GM12878 (cell line): ENCODE measurements around the gene TYW1B. TPM values are rescaled to one million over a fixed set of nuclear protein-coding genes. Genes with fewer than 3 reads are reported as not detected.
"Not testable (repeated sequence)": the region's sequence is repeated elsewhere in the genome, so short reads cannot be mapped to it uniquely, and the experiment has no call there.

Experiments used
- ATAC-seq: fragments of 200-7000 bp; cut with Tn5 transposase; 3 replicates; pipeline ENCODE4 v1.9.1; 2020; ENCODE audit warnings: mild to moderate bottlenecking, moderate library complexity
- BruUV-seq: library from RNA; stranded (reverse); fragments of 400-500 nt; replicated peaks from 2 replicates; lab custom pipeline; 2021; lab: Mats Ljungman, UMichigan
- CTCF ChIA-PET: fragments of 300-600 bp; sonication (Branson Sonifier 250); formaldehyde crosslinking; extraction: SDS; loops from one replicate; lab custom pipeline; 2021; ENCODE audit warnings: inconsistent platforms; lab: Yijun Ruan, JAX
- POLR2A ChIA-PET: fragments of 350-600 bp; formaldehyde crosslinking; extraction: SDS; loops from one replicate; lab custom pipeline; 2021; ENCODE audit warnings: inconsistent platforms; lab: Charles Lee
- RAD21 ChIA-PET: fragments of 300-600 bp; sonication (Branson Sonifier 250); formaldehyde crosslinking; loops from one replicate; lab custom pipeline; 2023; ENCODE audit warnings: antibody characterized with exemption; ENCODE audit not compliant: unreplicated experiment; lab: Charles Lee
- SMC1A ChIA-PET: fragments of 300-600 bp; sonication (Branson Sonifier 250); formaldehyde crosslinking; loops from one replicate; lab custom pipeline; 2023; ENCODE audit not compliant: unreplicated experiment, uncharacterized antibody; lab: Charles Lee
- DNase-seq: peaks from one replicate; pipeline ENCODE4 v3.0.0-alpha.2; 2011; ENCODE audit warnings: low read depth, low spot score
- FAIRE-seq: peaks from 3 replicates; lab custom pipeline; 2011; peaks lifted over from hg19 to GRCh38; lab: Jason Lieb, UNC
- H2AFZ ChIP-seq: 2 replicates; pipeline ENCODE4 v1.6.0; 2011; ENCODE audit warnings: low read depth, low read length, control low read depth; ENCODE audit not compliant: control insufficient read depth
- H3K27ac ChIP-seq: 2 replicates; pipeline ENCODE4 v1.5.1; 2011; ENCODE audit warnings: control low read depth; ENCODE audit not compliant: control insufficient read depth, insufficient read depth
- H3K27me3 ChIP-seq, 2 experiments: replicated peaks in 1 of 2; 2 replicates each; pipeline versions ENCODE4 v1.6.0 to v1.6.1; 2011; ENCODE audit warnings: low read length in 1 of 2; ENCODE audit not compliant: control insufficient read depth in 2 of 2, insufficient read depth in 2 of 2
- H3K36me3 ChIP-seq, 2 experiments: 2 replicates each; pipeline ENCODE4 v1.5.1; 2011; ENCODE audit warnings: low read length in 1 of 2; ENCODE audit not compliant: control insufficient read depth in 2 of 2, insufficient read depth in 2 of 2
- H3K4me1 ChIP-seq: 2 replicates; pipeline ENCODE4 v1.6.1; 2011; ENCODE audit warnings: mild to moderate bottlenecking, low read length, moderate library complexity, mixed read lengths; ENCODE audit not compliant: control insufficient read depth, insufficient read depth
- H3K4me2 ChIP-seq: 2 replicates; pipeline ENCODE4 v1.6.0; 2011; ENCODE audit warnings: control low read depth; ENCODE audit not compliant: control insufficient read depth, insufficient read depth
- H3K4me3 ChIP-seq: fragments of 200-600 bp; sonication (generic); 2 replicates; pipeline ENCODE4 v1.5.1; 2016
- H3K79me2 ChIP-seq: 2 replicates; pipeline ENCODE4 v1.6.0; 2011; ENCODE audit warnings: low read length; ENCODE audit not compliant: control insufficient read depth, insufficient read depth
- H3K9ac ChIP-seq: 2 replicates; pipeline ENCODE4 v1.8.0; 2011; ENCODE audit warnings: low read length, control low read depth, mixed read lengths; ENCODE audit not compliant: control insufficient read depth, insufficient read depth
- H3K9me3 ChIP-seq: replicated peaks from 3 replicates; pipeline ENCODE4 v1.5.1; 2011; ENCODE audit warnings: mild to moderate bottlenecking, low read length; ENCODE audit not compliant: control insufficient read depth, insufficient read depth
- H4K20me1 ChIP-seq: 2 replicates; pipeline ENCODE4 v1.6.0; 2011; ENCODE audit not compliant: control insufficient read depth, insufficient read depth
- GABPA ChIP-seq: IDR thresholded peaks from 2 replicates; pipeline ENCODE4 v1.6.1; 2014; ENCODE audit warnings: antibody characterized with exemption, low read depth, mild to moderate bottlenecking, inconsistent platforms
- SP1 ChIP-seq: IDR thresholded peaks from one replicate; pipeline ENCODE4 v1.6.1; 2011; ENCODE audit warnings: low read depth, low read length
- TBL1XR1 ChIP-seq: IDR thresholded peaks from 2 replicates; pipeline ENCODE4 v1.6.1; 2012; ENCODE audit warnings: low read depth, low read length, improper control_type of control experiment
- ZNF207 ChIP-seq: fragments of 450-650 bp; IDR thresholded peaks from 2 replicates; pipeline ENCODE4 v1.6.1; 2014; ENCODE audit warnings: antibody characterized with exemption, mild to moderate bottlenecking, borderline replicate concordance
- WGBS: methylation state at CpG from one replicate; pipeline ENCODE4 v1.1.6; 2016; ENCODE audit warnings: low lambda C conversion rate; ENCODE audit not compliant: insufficient replicate concordance, insufficient coverage; ENCODE audit errors: missing lambda C conversion rate; 5-methylcytosine and 5-hydroxymethylcytosine counted together
- in situ Hi-C: fragments of 300-500 bp; cut with MboI; formaldehyde crosslinking; loops from 9 replicates; pipeline ENCODE4 v1.14.3; 2018; ENCODE audit warnings: mixed read lengths
- intact Hi-C: fragments of 100-400 bp; cut with micrococcal nuclease; formaldehyde crosslinking; loops from one replicate; pipeline ENCODE4 v1.14.2; 2022; ENCODE audit not compliant: unreplicated experiment
- polyA plus RNA-seq, 11 experiments: library from polyadenylated mRNA; depleted of rRNA in 4 of 11; unstranded in 6 of 11; stranded (reverse) in 5 of 11; fragments of >200 nt; fragmentation: Nextera tagmentation in 4 of 11; fragmentation: Illumina TruSeq in 1 of 11; extraction: Ambion mirVana in 4 of 11; extraction: Trizol in 1 of 11; gene quantifications; 1 replicate in 1 of 11; 2 replicates in 10 of 11; pipeline versions ENCODE4 v1.2.1 to v1.2.3, GENCODE V29; 2011 to 2016; ENCODE audit warnings: inconsistent platforms in 2 of 11, missing spikeins in 2 of 11, low read depth in 1 of 11
- total RNA-seq, 4 experiments: library from RNA; depleted of rRNA in 3 of 4; stranded (reverse); fragments of >200 nt in 3 of 4; fragmentation: Illumina TruSeq in 1 of 4; extraction: Trizol in 1 of 4; gene quantifications; 2 replicates each; pipeline versions ENCODE4 v1.2.1 to v1.2.3, GENCODE V29; 2013 to 2021
- TF ChIP-seq, protein P1 (sequence below): fragments of 450-650 bp; conservative IDR thresholded peaks from 2 replicates; pipeline ENCODE4 v1.6.1; 2017; ENCODE audit warnings: mild to moderate bottlenecking, moderate library complexity

TYW1B gene
- total and polyA plus RNA-seq, 10 of the 15 experiments (the other 5 are each of a cell fraction or from before 2014, with no cell fraction given): 3.5 to 6.6 (median 5.3) TPM

DNA sequence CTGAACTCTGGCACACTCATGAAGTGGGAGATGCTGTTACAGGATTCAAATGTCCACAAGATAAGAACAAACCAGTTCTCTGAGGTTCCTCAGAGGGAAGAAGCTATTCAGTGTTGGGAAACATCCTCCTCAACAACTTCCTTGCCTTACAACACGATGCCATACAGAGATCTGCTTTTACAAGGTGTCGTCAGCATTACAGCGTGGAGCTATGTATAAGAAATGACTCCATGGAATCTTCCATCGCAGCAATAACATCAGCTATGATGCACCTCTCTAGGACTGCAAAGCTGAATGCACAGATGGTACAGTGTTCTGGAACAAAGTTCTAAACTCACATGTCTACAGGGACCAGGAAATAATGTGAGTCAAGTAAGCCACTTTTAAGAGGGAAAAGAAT lies 122.3 kb downstream of the TYW1B start:
- BruUV-seq, ATAC-seq, intact Hi-C loops: not testable (repeated sequence)

DNA sequence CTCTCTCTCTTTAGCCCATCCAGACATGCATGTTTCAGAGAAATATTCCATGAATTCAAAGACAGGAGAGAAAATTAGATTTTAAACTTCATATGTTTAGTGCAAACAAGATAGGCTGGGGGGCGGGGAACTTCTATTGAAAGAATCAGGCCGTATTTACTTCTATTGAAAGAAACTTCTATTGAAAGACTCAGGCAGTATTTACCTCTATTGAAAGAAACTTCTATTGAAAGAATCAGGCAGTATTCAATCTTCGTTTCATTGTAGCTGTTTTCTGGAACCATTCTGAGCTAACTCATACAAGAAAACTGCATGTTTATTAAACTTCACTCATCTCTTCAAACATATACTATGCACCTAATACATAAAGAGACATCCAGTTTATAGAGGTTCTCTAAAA lies 123.1 kb downstream of the TYW1B start:
- ChIA-PET SMC1A (no interaction called here), POLR2A (interaction anchor here (0.7 kb wide), 1 partner anchor 8 kb away, joined by 4 read pairs; no protein-coding TSS in a partner anchor), RAD21 (no interaction called here), CTCF (no interaction called here)
- intact Hi-C loops: no loop called here
- H3K9ac ChIP-seq: no peak overlapping the region
- H3K27ac ChIP-seq: no peak overlapping the region
- in situ Hi-C loops: no loop called here
- no peak overlapping the region for H3K4me2 ChIP-seq
- no peaks in the 10 kb centered on the region for H3K27me3 ChIP-seq
- DNase-seq: no peak
- no peak for FAIRE-seq
- no peaks in the 10 kb centered on the region for H3K79me2 ChIP-seq
- H3K4me1 ChIP-seq: no peaks in the 10 kb centered on the region
- H3K9me3 ChIP-seq: peaks cover 1% of the 10 kb centered on the region; the same call in 1 of the 3 replicates
- no peaks in the 10 kb centered on the region for H4K20me1 ChIP-seq
- ATAC-seq: no peak
- H3K4me3 ChIP-seq: no peak overlapping the region
- TF ChIP-seq, protein P1, sequence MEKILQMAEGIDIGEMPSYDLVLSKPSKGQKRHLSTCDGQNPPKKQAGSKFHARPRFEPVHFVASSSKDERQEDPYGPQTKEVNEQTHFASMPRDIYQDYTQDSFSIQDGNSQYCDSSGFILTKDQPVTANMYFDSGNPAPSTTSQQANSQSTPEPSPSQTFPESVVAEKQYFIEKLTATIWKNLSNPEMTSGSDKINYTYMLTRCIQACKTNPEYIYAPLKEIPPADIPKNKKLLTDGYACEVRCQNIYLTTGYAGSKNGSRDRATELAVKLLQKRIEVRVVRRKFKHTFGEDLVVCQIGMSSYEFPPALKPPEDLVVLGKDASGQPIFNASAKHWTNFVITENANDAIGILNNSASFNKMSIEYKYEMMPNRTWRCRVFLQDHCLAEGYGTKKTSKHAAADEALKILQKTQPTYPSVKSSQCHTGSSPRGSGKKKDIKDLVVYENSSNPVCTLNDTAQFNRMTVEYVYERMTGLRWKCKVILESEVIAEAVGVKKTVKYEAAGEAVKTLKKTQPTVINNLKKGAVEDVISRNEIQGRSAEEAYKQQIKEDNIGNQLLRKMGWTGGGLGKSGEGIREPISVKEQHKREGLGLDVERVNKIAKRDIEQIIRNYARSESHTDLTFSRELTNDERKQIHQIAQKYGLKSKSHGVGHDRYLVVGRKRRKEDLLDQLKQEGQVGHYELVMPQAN: no peak
- TF ChIP-seq GABPA (no peak), TBL1XR1 (no peak), ZNF207 (no peak), SP1 (no peak)
- WGBS: 82% methylated on average over 3 of the region's 3 CpGs
- H2AFZ ChIP-seq: no peak overlapping the region
- no peaks in the 10 kb centered on the region for H3K36me3 ChIP-seq
- BruUV-seq: no TSS peak

More for the DNA sequence above, 122.3 kb downstream of the TYW1B start:
- H3K4me3 ChIP-seq, H3K9me3 ChIP-seq, H3K36me3 ChIP-seq, FAIRE-seq, POLR2A ChIA-PET, DNase-seq, H3K27ac ChIP-seq, CTCF ChIA-PET, RAD21 ChIA-PET, H3K79me2 ChIP-seq, H4K20me1 ChIP-seq, H2AFZ ChIP-seq, in situ Hi-C loops, H3K4me2 ChIP-seq, H3K4me1 ChIP-seq, H3K27me3 ChIP-seq, SMC1A ChIA-PET, H3K9ac ChIP-seq: not testable (repeated sequence)
- WGBS: 91% methylated on average over 4 of the region's 4 CpGs

DNA sequence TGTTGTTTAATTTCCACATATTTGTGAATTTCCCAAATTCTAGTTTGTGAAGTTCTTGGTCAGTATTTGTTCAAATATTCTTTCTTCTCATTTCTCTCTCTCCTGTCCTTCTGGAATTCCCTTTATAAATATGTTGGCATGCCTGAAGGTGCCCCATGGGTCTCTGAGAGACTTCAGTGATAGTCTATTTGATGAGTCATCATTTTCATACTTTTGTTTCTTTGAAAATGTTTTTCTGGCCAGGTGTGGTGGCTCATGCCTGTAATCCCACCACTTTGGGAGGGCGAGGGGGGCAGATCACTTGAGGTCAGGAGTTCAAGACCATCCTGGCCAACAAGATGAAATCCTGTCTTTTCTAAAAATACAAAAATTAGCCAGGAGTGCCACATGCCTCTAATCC lies 127.5 kb downstream of the TYW1B start:
- in situ Hi-C loops, ATAC-seq, H3K4me3 ChIP-seq, RAD21 ChIA-PET, H3K36me3 ChIP-seq, SMC1A ChIA-PET, H2AFZ ChIP-seq, H3K9me3 ChIP-seq, CTCF ChIA-PET, H3K4me2 ChIP-seq, FAIRE-seq, H3K4me1 ChIP-seq, H3K27ac ChIP-seq, H3K27me3 ChIP-seq, intact Hi-C loops, H3K79me2 ChIP-seq, BruUV-seq, DNase-seq, H4K20me1 ChIP-seq, H3K9ac ChIP-seq, POLR2A ChIA-PET: not testable (repeated sequence)
- WGBS: 91% methylated on average over 1 of the region's 1 CpG
